Prostate gland (tissue), 2 donors: ENCODE results near the gene AP5B1. TPM values are rescaled to one million over a fixed set of nuclear protein-coding genes. Genes with fewer than 3 reads are reported as not detected.

ENCODE experiments used
- DNase-seq: peaks from one replicate; pipeline ENCODE4 v3.0.0-alpha.2; 2019; ENCODE audit warnings: low spot score
- H3K27ac ChIP-seq, 2 donors: fragments of 200-600 bp; sonication (generic); 2 replicates each; pipeline ENCODE4 v1.5.1; 2017 to 2019
- H3K27me3 ChIP-seq: fragments of 200-600 bp; sonication (generic); replicated peaks from 2 replicates; pipeline ENCODE4 v1.5.1; 2019; ENCODE audit not compliant: insufficient read depth
- H3K36me3 ChIP-seq, 2 donors: fragments of 200-600 bp; sonication (generic); 1 replicate in 1 of 2; 2 replicates in 1 of 2; pipeline versions ENCODE4 v1.5.1 to v1.8.1; 2017 to 2019
- H3K4me1 ChIP-seq: fragments of 200-600 bp; sonication (generic); replicated peaks from 2 replicates; pipeline ENCODE4 v1.5.1; 2019
- H3K4me3 ChIP-seq, 2 donors: fragments of 200-600 bp; sonication (generic); 2 replicates each; pipeline ENCODE4 v1.5.1; 2017 to 2019
- H3K9me3 ChIP-seq: fragments of 200-600 bp; sonication (generic); 2 replicates; pipeline ENCODE4 v1.5.1; 2017
- CTCF ChIP-seq, 4 experiments: fragments of 200-600 bp in 2 of 4; fragments of 450-650 bp in 2 of 4; sonication (generic) in 2 of 4; IDR thresholded peaks; 1 replicate in 3 of 4; 2 replicates in 1 of 4; pipeline ENCODE4 v1.5.1; 2016 to 2019; ENCODE audit warnings: antibody characterized with exemption in 4 of 4, mild to moderate bottlenecking in 2 of 4, moderate library complexity in 2 of 4
- POLR2A ChIP-seq: fragments of 450-650 bp; IDR thresholded peaks from one replicate; pipeline ENCODE4 v1.6.1; 2016; ENCODE audit warnings: antibody characterized with exemption, mild to moderate bottlenecking
- POLR2AphosphoS5 ChIP-seq: sonication (generic); formaldehyde crosslinking; IDR thresholded peaks from one replicate; pipeline ENCODE4 v1.6.1; 2017; ENCODE audit warnings: antibody characterized with exemption
- WGBS: methylation state at CpG from one replicate; pipeline ENCODE4 v1.1.5; 2018; 5-methylcytosine and 5-hydroxymethylcytosine counted together
- intact Hi-C: fragments of 100-400 bp; cut with DNase I; formaldehyde crosslinking; loops from one replicate; pipeline ENCODE4 v1.14.2; 2022
- total RNA-seq, 2 donors: library from RNA; depleted of rRNA; stranded (reverse); fragments of >200 nt; gene quantifications; one replicate each; pipeline ENCODE4 v1.1.0, GENCODE V29; 2016

Gene AP5B1
- total RNA-seq, 2 donors from 2014 or later = 15.4 to 18.8 TPM

GRCh38 chr11:65785319-65786007 lies 4.7 kb upstream of the AP5B1 start:
- Histone ChIP-seq H3K27me3 (no peaks in the 10 kb centered on the region), H3K27ac (no peak overlapping the region), H3K4me3 (no peak overlapping the region), H3K36me3 (no peaks in the 10 kb centered on the region), H3K4me1 (peaks cover 14% of the 10 kb centered on the region), H3K9me3 (no peaks in the 10 kb centered on the region)
- TF ChIP-seq CTCF (IDR thresholded peaks at IDR 0.05) = no peak
- TF ChIP-seq POLR2A = no peak
- TF ChIP-seq POLR2AphosphoS5 = no peak
- DNase-seq = no peak
- 81% methylated on average over 8 of the region's 8 CpGs for WGBS
- intact Hi-C loops = no loop called here

GRCh38 chr11:65782816-65783228 lies 2.0 kb upstream of the AP5B1 start:
- Histone ChIP-seq H3K9me3 (no peaks in the 10 kb centered on the region), H3K36me3 (peaks cover 0 to 6% of the 10 kb centered on the region in 2 donors), H3K4me3 (no peak overlapping the region), H3K27ac (no peak overlapping the region), H3K4me1 (peaks cover 16% of the 10 kb centered on the region), H3K27me3 (no peaks in the 10 kb centered on the region)
- WGBS = 77% methylated on average over 9 of the region's 9 CpGs
- no peak for DNase-seq
- TF ChIP-seq POLR2A = no peak
- TF ChIP-seq POLR2AphosphoS5 = no peak
- no peak for TF ChIP-seq CTCF (IDR thresholded peaks at IDR 0.05)
- intact Hi-C loops = loop anchor here (5.0 kb wide), 1 partner anchor 71 kb away; the partner anchor contains the start of gene KAT5

GRCh38 chr11:65781962-65782815 lies 1.4 kb upstream of the AP5B1 start:
- peak overlapping the region; percentile 72 to 80 for H3K27ac ChIP-seq
- peaks cover 13% of the 10 kb centered on the region for H3K4me1 ChIP-seq
- 72% methylated on average over 13 of the region's 13 CpGs for WGBS
- H3K36me3 ChIP-seq = peaks cover 0 to 7% of the 10 kb centered on the region in 2 donors
- no peaks in the 10 kb centered on the region for H3K9me3 ChIP-seq
- H3K4me3 ChIP-seq = no peak overlapping the region
- intact Hi-C loops = loop anchor here (2.0 to 5.0 kb wide), 2 partner anchors 37 to 70 kb away; partner anchors contain the start of gene KAT5
- DNase-seq = no peak
- no peaks in the 10 kb centered on the region for H3K27me3 ChIP-seq
- TF ChIP-seq POLR2A = no peak
- no peak for TF ChIP-seq POLR2AphosphoS5

GRCh38 chr11:65781152-65781961 lies 581 bp upstream of the AP5B1 start:
- peak; percentile 46 for DNase-seq
- H3K4me3 ChIP-seq = peak overlapping the region; percentile 84 to 88
- H3K27me3 ChIP-seq = no peaks in the 10 kb centered on the region
- H3K4me1 ChIP-seq = peaks cover 13% of the 10 kb centered on the region
- H3K27ac ChIP-seq = peak overlapping the region; percentile 72 to 80
- 11% methylated on average over 57 of the region's 83 CpGs for WGBS
- no peaks in the 10 kb centered on the region for H3K9me3 ChIP-seq
- TF ChIP-seq CTCF (IDR thresholded peaks at IDR 0.05) (peak in 1 of 4 experiments; percentile 44), POLR2AphosphoS5 (no peak), POLR2A (no peak)
- intact Hi-C loops = loop anchor here (2.0 to 5.0 kb wide), 2 partner anchors 37 to 69 kb away; partner anchors contain the start of gene KAT5
- peaks cover 0 to 7% of the 10 kb centered on the region in 2 donors for H3K36me3 ChIP-seq
